Camera-type eye (tissue), 1 donor: ENCODE results near the gene FLRT1. TPM values are rescaled to one million over a fixed set of nuclear protein-coding genes. Genes with fewer than 3 reads are reported as not detected.

Experiments
- total RNA-seq: library from RNA; depleted of rRNA; stranded (reverse); fragments of >200 nt; gene quantifications from one replicate; pipeline ENCODE4 v1.2.3, GENCODE V29; 2014

The FLRT1 gene
- total RNA-seq, result 14.0 TPM

GRCh38 chr11:64035576-64035975, at the start of gene FLRT1:
FLRT1 (plus strand) TSS chr11:64035931; CDS start chr11:64116268, 80,337 bp downstream.

GRCh38 chr11:63986156-63986931, 49.4 kb upstream of the FLRT1 start, which contains the start of gene OTUB1:
OTUB1 (plus strand) TSS chr11:63986438; CDS start chr11:63986457, 19 bp downstream.

Other genes starting within 250 kb of the FLRT1 start
- gene SPINDOC, start 222.5 kb upstream of the FLRT1 start, total RNA-seq, result 10.9 TPM
- 20.9 TPM for gene MARK2, start 196.8 kb upstream of the FLRT1 start, total RNA-seq
- 28.1 TPM for gene RCOR2, start 118.8 kb upstream of the FLRT1 start, total RNA-seq
- 30.2 TPM for gene NAA40, start 96.9 kb upstream of the FLRT1 start, total RNA-seq
- 199 TPM for gene COX8A, start 61.3 kb upstream of the FLRT1 start, total RNA-seq
- gene OTUB1, start 49.5 kb upstream of the FLRT1 start, total RNA-seq, result 41.8 TPM
- gene MACROD1, start 130.2 kb downstream of the FLRT1 start, total RNA-seq, result 22.4 TPM
- gene STIP1, start 150.2 kb downstream of the FLRT1 start, total RNA-seq, result 135 TPM
- gene FERMT3, start 170.8 kb downstream of the FLRT1 start, total RNA-seq, result 8.3 TPM
- 27.4 TPM for gene TRPT1, start 190.3 kb downstream of the FLRT1 start, total RNA-seq
- gene NUDT22, start 190.3 kb downstream of the FLRT1 start, total RNA-seq, result 22.4 TPM
- gene DNAJC4, start 194.6 kb downstream of the FLRT1 start, total RNA-seq, result 22.2 TPM
- gene VEGFB, start 198.7 kb downstream of the FLRT1 start, total RNA-seq, result 61.7 TPM
- gene FKBP2, start 205.2 kb downstream of the FLRT1 start, total RNA-seq, result 30.8 TPM
- 50.6 TPM for gene PPP1R14B, start 211.0 kb downstream of the FLRT1 start, total RNA-seq
- 18.0 TPM for gene PLCB3, start 215.6 kb downstream of the FLRT1 start, total RNA-seq
- gene BAD, start 248.7 kb downstream of the FLRT1 start, total RNA-seq, result 61.6 TPM
- 21.1 TPM for gene GPR137, start 249.9 kb downstream of the FLRT1 start, total RNA-seq